Testis (tissue), 3 donors: ENCODE results near the gene FHL2. TPM values are rescaled to one million over a fixed set of nuclear protein-coding genes. Genes with fewer than 3 reads are reported as not detected.
A peak's percentile ranks its signal among the peaks of the same experiment; 100 is the strongest.

Experiments
- DNase-seq: peaks from one replicate; pipeline ENCODE4 v3.0.0-alpha.2; 2019
- H3K27ac ChIP-seq, 2 donors: fragments of 200-600 bp; sonication (generic); one replicate each; pipeline ENCODE4 v1.5.1; 2019
- H3K27me3 ChIP-seq: fragments of 200-600 bp; sonication (generic); one replicate; pipeline ENCODE4 v1.5.1; 2019
- H3K36me3 ChIP-seq: fragments of 200-600 bp; sonication (generic); one replicate; pipeline ENCODE4 v1.5.1; 2017; ENCODE audit warnings: low read depth; ENCODE audit errors: missing control alignments
- H3K4me1 ChIP-seq: fragments of 200-600 bp; sonication (generic); one replicate; pipeline ENCODE4 v1.5.1; 2019
- H3K4me3 ChIP-seq, 2 donors: fragments of 200-600 bp; sonication (generic); one replicate each; pipeline ENCODE4 v1.5.1; 2017 to 2019
- H3K9me3 ChIP-seq: fragments of 200-600 bp; sonication (generic); one replicate; pipeline ENCODE4 v1.5.1; 2017
- CTCF ChIP-seq, 3 experiments: fragments of 450-650 bp in 2 of 3; fragments of 200-600 bp in 1 of 3; sonication (generic) in 1 of 3; IDR thresholded peaks; one replicate each; pipeline ENCODE4 v1.5.1; 2016 to 2019; ENCODE audit warnings: antibody characterized with exemption in 3 of 3, mild to moderate bottlenecking in 2 of 3, moderate library complexity in 1 of 3
- POLR2A ChIP-seq: fragments of 450-650 bp; IDR thresholded peaks from one replicate; pipeline ENCODE4 v1.6.1; 2017; ENCODE audit warnings: antibody characterized with exemption, mild to moderate bottlenecking, moderate library complexity
- WGBS, 2 donors: methylation state at CpG; one replicate each; pipeline ENCODE4 v1.1.5; 2018; 5-methylcytosine and 5-hydroxymethylcytosine counted together
- intact Hi-C: fragments of 100-400 bp; cut with DNase I; formaldehyde crosslinking; loops from one replicate; pipeline ENCODE4 v1.15.1; 2023; ENCODE audit warnings: low total_unique reads
- polyA plus RNA-seq: library from polyadenylated mRNA; stranded (reverse); fragments of 350-450 nt; fragmentation: Illumina TruSeq; extraction: RNeasy Lipid Tissue Mini Kit (QIAGEN cat#74804); gene quantifications from one replicate; pipeline ENCODE4 v1.2.3, GENCODE V29; 2014; ENCODE audit warnings: low read depth, low replicate concordance; ENCODE audit not compliant: insufficient read depth
- total RNA-seq, 2 donors: library from RNA; depleted of rRNA; stranded (reverse); fragments of >200 nt; gene quantifications; one replicate each; pipeline ENCODE4 v1.2.3, GENCODE V29; 2016

FHL2 gene
- total and polyA plus RNA-seq, 3 donors from 2014 or later, result 76.9 to 154 (median 99.3) TPM

- H3K4me1 ChIP-seq, result no peaks in the 10 kb centered on the region
Measured at GRCh38 chr2:105397953-105398335, 907 bp downstream of the FHL2 start.

GRCh38 chr2:105397025-105397722 lies 1.7 kb downstream of the FHL2 start:
- no peaks in the 10 kb centered on the region for H3K36me3 ChIP-seq
- WGBS, 2 donors, result 58 to 64% methylated on average over 13 of the region's 13 CpGs
- DNase-seq, result peak; percentile 18
- no peaks in the 10 kb centered on the region for H3K9me3 ChIP-seq
- H3K4me1 ChIP-seq, result no peaks in the 10 kb centered on the region
- H3K4me3 ChIP-seq, result peak overlapping the region; percentile 88 to 93
- peak overlapping the region; percentile 85 to 94 for H3K27ac ChIP-seq
- TF ChIP-seq POLR2A (no peak), CTCF (IDR thresholded peaks at IDR 0.05) (no peak)
- intact Hi-C loops, result no loop called here
- H3K27me3 ChIP-seq, result no peaks in the 10 kb centered on the region

More at GRCh38 chr2:105397953-105398335, 907 bp downstream of the FHL2 start:
- Histone ChIP-seq H3K36me3 (no peaks in the 10 kb centered on the region), H3K27me3 (no peaks in the 10 kb centered on the region), H3K9me3 (no peaks in the 10 kb centered on the region), H3K27ac (peak overlapping the region; percentile 85 to 94), H3K4me3 (peak overlapping the region; percentile 88 to 93)
- DNase-seq, result peak; percentile 14
- 5 to 10% methylated on average over 6 of the region's 6 CpGs for WGBS, 2 donors
- TF ChIP-seq CTCF (IDR thresholded peaks at IDR 0.05), result no peak
- no peak for TF ChIP-seq POLR2A
- intact Hi-C loops, result no loop called here

- H3K4me1 ChIP-seq, result no peaks in the 10 kb centered on the region
- H3K27ac ChIP-seq, result peak overlapping the region; percentile 85 to 94
- no peaks in the 10 kb centered on the region for H3K27me3 ChIP-seq
- H3K36me3 ChIP-seq, result no peaks in the 10 kb centered on the region
- no peaks in the 10 kb centered on the region for H3K9me3 ChIP-seq
- peak overlapping the region; percentile 88 to 93 for H3K4me3 ChIP-seq
- no peak for TF ChIP-seq CTCF (IDR thresholded peaks at IDR 0.05)
- no peak for TF ChIP-seq POLR2A
- WGBS, 2 donors, result 61 to 67% methylated on average over 12 of the region's 12 CpGs
- DNase-seq, result peak; percentile 20
- intact Hi-C loops, result no loop called here
Measured at GRCh38 chr2:105396254-105397024, 2.4 kb downstream of the FHL2 start.

- intact Hi-C loops, result no loop called here
- Histone ChIP-seq H3K27ac (peak overlapping the region; percentile 85 to 94), H3K27me3 (no peaks in the 10 kb centered on the region), H3K4me1 (no peaks in the 10 kb centered on the region), H3K36me3 (no peaks in the 10 kb centered on the region), H3K4me3 (peak overlapping the region; percentile 88 to 93), H3K9me3 (no peaks in the 10 kb centered on the region)
- WGBS, 2 donors, result 50 to 63% methylated on average over 7 of the region's 7 CpGs
- peak; percentile 17 for DNase-seq
- no peak for TF ChIP-seq CTCF (IDR thresholded peaks at IDR 0.05)
- TF ChIP-seq POLR2A, result no peak
Measured at GRCh38 chr2:105395691-105396090, 3.2 kb downstream of the FHL2 start.
